K562 (cell line): ENCODE results near the gene PDE11A. TPM values are rescaled to one million over a fixed set of nuclear protein-coding genes. Genes with fewer than 3 reads are reported as not detected.

ENCODE experiments used
- KLF16 ChIP-seq: IDR thresholded peaks from 2 replicates; pipeline ENCODE4 v1.6.1; 2016; ENCODE audit warnings: antibody characterized with exemption
- MLX ChIP-seq, 2 experiments: fragments of 450-650 bp in 1 of 2; sonication (generic) in 1 of 2; formaldehyde crosslinking; conservative IDR thresholded peaks; 2 replicates each; pipeline versions ENCODE4 v1.4.0 to v1.8.1; 2020 to 2022; ENCODE audit warnings: mild to moderate bottlenecking in 1 of 2, missing genetic modification reagents in 1 of 2
- ZBTB40 ChIP-seq, 2 experiments: fragments of 450-650 bp in 1 of 2; sonication (generic) in 1 of 2; formaldehyde crosslinking in 1 of 2; IDR thresholded peaks; 2 replicates each; pipeline versions ENCODE4 v1.7.1 to v1.9.0; 2016 to 2022; ENCODE audit warnings: inconsistent platforms in 1 of 2, mild to moderate bottlenecking in 1 of 2, missing genetic modification reagents in 1 of 2
- polyA plus RNA-seq, 8 experiments: library from polyadenylated mRNA; depleted of rRNA in 4 of 8; stranded (reverse) in 5 of 8; unstranded in 3 of 8; fragments of >200 nt; fragmentation: Nextera tagmentation in 2 of 8; fragmentation: Illumina TruSeq in 1 of 8; extraction: Ambion mirVana in 2 of 8; extraction: Trizol in 1 of 8; gene quantifications; 2 replicates each; pipeline versions ENCODE4 v1.2.1 to v1.2.3, GENCODE V29; 2011 to 2014; ENCODE audit warnings: inconsistent platforms in 1 of 8, missing spikeins in 1 of 8
- total RNA-seq, 7 experiments: library from RNA; depleted of rRNA in 6 of 7; stranded (reverse); fragments of >200 nt in 6 of 7; fragmentation: Illumina TruSeq in 2 of 7; extraction: Trizol in 2 of 7; gene quantifications; 2 replicates each; pipeline versions ENCODE4 v1.2.1 to v1.2.3, GENCODE V29; 2011 to 2021; ENCODE audit warnings: low replicate concordance in 1 of 7

Gene PDE11A
- total and polyA plus RNA-seq, 9 of the 15 experiments (the other 6 are each of a cell fraction or from before 2014, with no cell fraction given), result 3.2 to 22.1 (median 5.7) TPM

GRCh38 chr2:177754492-177754873 is 318.1 kb downstream of the PDE11A start (continued):
- TF ChIP-seq ZBTB40 (IDR thresholded peaks at IDR 0.05), result peak; percentile 33; the same call in 1 of the 2 replicates
- TF ChIP-seq ZBTB40 (CRISPR knock-in tag; IDR thresholded peaks at IDR 0.05), result no peak
- 0 out of 4 replicates have a peak, but pooled peaks of 1 of the 2 experiments have one; percentile 37 for TF ChIP-seq MLX (CRISPR knock-in tag; conservative IDR thresholded peaks at IDR 0.05)
- peak; percentile 17; the same call in 1 of the 2 replicates for TF ChIP-seq KLF16
